SU-DHL-6 (cell line): ENCODE data around the gene ADGRD1.

Experiments
- H2AFZ ChIP-seq: fragments of 200-600 bp; sonication (generic); 2 replicates; pipeline ENCODE4 v1.6.1; 2014; ENCODE audit warnings: low read depth, mild to moderate bottlenecking, moderate library complexity, mixed read lengths, antibody characterized with exemption, low read length; ENCODE audit not compliant: severe bottlenecking
- H3F3A ChIP-seq: fragments of 200-600 bp; shearing (Covaris generic); 2 replicates; pipeline ENCODE4 v1.6.0; 2016; ENCODE audit warnings: antibody characterized with exemption, mild to moderate bottlenecking; ENCODE audit not compliant: insufficient read depth
- H3K27ac ChIP-seq: fragments of 200-600 bp; sonication (generic); 2 replicates; pipeline ENCODE4 v1.5.1; 2016; ENCODE audit warnings: low read depth, mild to moderate bottlenecking, low read length, moderate library complexity, mixed read lengths
- H3K27me3 ChIP-seq: fragments of 200-600 bp; sonication (generic), shearing (Covaris generic); 2 replicates; pipeline ENCODE4 v1.6.0; 2014; ENCODE audit warnings: mild to moderate bottlenecking, low read length
- H3K36me3 ChIP-seq: fragments of 200-600 bp; sonication (generic); 2 replicates; pipeline ENCODE4 v1.6.1; 2014; ENCODE audit warnings: mild to moderate bottlenecking, low read length, mixed read lengths
- H3K4me2 ChIP-seq: fragments of 300-600, 200-600 bp; shearing (Covaris generic), sonication (generic); 2 replicates; pipeline ENCODE4 v1.6.0; 2014; ENCODE audit warnings: low read length, low read depth, mild to moderate bottlenecking; ENCODE audit not compliant: poor library complexity, severe bottlenecking
- H3K4me3 ChIP-seq: fragments of 200-600 bp; sonication (generic); 2 replicates; pipeline ENCODE4 v1.5.1; 2014; ENCODE audit warnings: antibody characterized with exemption, low read length, mild to moderate bottlenecking, mixed read lengths; ENCODE audit not compliant: insufficient read depth, poor library complexity, severe bottlenecking
- H3K79me2 ChIP-seq: fragments of 200-600 bp; sonication (generic); 2 replicates; pipeline ENCODE4 v1.6.1; 2014; ENCODE audit warnings: mild to moderate bottlenecking, low read length, moderate library complexity; ENCODE audit not compliant: insufficient read depth
- H3K9ac ChIP-seq: fragments of 200-600 bp; sonication (generic); 2 replicates; pipeline ENCODE4 v1.7.0; 2014; ENCODE audit warnings: mild to moderate bottlenecking, low read length
- H3K9me2 ChIP-seq: fragments of 200-600 bp; sonication (generic); replicated peaks from 2 replicates; pipeline ENCODE4 v1.6.1; 2014; ENCODE audit warnings: low read length; ENCODE audit not compliant: insufficient read depth
- H3K9me3 ChIP-seq: fragments of 200-600 bp; sonication (generic); 2 replicates; pipeline ENCODE4 v1.6.1; 2014; ENCODE audit warnings: low read length, mixed read lengths; ENCODE audit not compliant: insufficient read depth
- H4K20me1 ChIP-seq: fragments of 200-600 bp; sonication (generic); 2 replicates; pipeline ENCODE4 v1.6.1; 2014; ENCODE audit warnings: low read depth, mild to moderate bottlenecking, antibody characterized with exemption, low read length, moderate library complexity, mixed read lengths
- EZH2phosphoT487 ChIP-seq: fragments of 200-600 bp; sonication (generic), shearing (Covaris generic); conservative IDR thresholded peaks from 2 replicates; pipeline ENCODE4 v1.6.1; 2018; ENCODE audit warnings: mild to moderate bottlenecking, antibody characterized with exemption, low read length, moderate library complexity, mixed read lengths
- TF ChIP-seq, protein P1 (sequence below): fragments of 200-600 bp; sonication (generic); IDR thresholded peaks from one replicate; pipeline ENCODE4 v1.5.1; 2017; ENCODE audit warnings: antibody characterized with exemption, mild to moderate bottlenecking, low read length, moderate library complexity; ENCODE audit not compliant: insufficient read depth, poor library complexity, severe bottlenecking

Gene ADGRD1

DNA sequence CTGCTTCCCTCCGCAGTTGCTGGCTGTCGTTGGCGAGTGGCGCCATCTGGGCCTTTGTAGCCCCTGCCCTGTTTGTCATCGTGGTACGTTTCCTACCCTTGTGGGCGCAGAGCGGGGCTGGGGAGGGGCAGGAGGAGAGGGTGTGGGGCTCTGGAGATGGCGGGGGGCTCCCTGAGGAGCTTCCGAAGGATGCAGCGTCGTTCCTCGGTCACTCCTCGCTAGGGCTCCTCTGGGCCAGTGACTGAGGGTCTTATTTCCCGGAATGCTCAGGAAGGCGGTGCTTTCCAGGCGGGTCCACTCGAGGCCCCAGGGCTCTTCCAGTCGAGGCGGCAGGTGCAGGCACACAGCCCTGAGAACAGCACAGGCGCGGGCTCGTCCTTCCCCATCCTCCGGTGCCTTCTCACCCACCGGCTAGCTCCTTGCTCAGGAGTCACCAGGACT lies 167.1 kb downstream of the ADGRD1 start:
- no peaks in the 10 kb centered on the region for H3F3A ChIP-seq
- H3K9ac ChIP-seq: no peak overlapping the region
- no peaks in the 10 kb centered on the region for H4K20me1 ChIP-seq
- H3K9me2 ChIP-seq: no peaks in the 10 kb centered on the region
- no peak overlapping the region for H3K4me2 ChIP-seq
- H3K27me3 ChIP-seq: no peaks in the 10 kb centered on the region
- TF ChIP-seq EZH2phosphoT487: no peak
- TF ChIP-seq, protein P1, sequence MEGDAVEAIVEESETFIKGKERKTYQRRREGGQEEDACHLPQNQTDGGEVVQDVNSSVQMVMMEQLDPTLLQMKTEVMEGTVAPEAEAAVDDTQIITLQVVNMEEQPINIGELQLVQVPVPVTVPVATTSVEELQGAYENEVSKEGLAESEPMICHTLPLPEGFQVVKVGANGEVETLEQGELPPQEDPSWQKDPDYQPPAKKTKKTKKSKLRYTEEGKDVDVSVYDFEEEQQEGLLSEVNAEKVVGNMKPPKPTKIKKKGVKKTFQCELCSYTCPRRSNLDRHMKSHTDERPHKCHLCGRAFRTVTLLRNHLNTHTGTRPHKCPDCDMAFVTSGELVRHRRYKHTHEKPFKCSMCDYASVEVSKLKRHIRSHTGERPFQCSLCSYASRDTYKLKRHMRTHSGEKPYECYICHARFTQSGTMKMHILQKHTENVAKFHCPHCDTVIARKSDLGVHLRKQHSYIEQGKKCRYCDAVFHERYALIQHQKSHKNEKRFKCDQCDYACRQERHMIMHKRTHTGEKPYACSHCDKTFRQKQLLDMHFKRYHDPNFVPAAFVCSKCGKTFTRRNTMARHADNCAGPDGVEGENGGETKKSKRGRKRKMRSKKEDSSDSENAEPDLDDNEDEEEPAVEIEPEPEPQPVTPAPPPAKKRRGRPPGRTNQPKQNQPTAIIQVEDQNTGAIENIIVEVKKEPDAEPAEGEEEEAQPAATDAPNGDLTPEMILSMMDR: no peak
- no peaks in the 10 kb centered on the region for H3K9me3 ChIP-seq
- no peak overlapping the region for H3K4me3 ChIP-seq
- H3K79me2 ChIP-seq: no peaks in the 10 kb centered on the region
- no peak overlapping the region for H3K27ac ChIP-seq
- no peaks in the 10 kb centered on the region for H3K36me3 ChIP-seq
- H2AFZ ChIP-seq: no peak overlapping the region

DNA sequence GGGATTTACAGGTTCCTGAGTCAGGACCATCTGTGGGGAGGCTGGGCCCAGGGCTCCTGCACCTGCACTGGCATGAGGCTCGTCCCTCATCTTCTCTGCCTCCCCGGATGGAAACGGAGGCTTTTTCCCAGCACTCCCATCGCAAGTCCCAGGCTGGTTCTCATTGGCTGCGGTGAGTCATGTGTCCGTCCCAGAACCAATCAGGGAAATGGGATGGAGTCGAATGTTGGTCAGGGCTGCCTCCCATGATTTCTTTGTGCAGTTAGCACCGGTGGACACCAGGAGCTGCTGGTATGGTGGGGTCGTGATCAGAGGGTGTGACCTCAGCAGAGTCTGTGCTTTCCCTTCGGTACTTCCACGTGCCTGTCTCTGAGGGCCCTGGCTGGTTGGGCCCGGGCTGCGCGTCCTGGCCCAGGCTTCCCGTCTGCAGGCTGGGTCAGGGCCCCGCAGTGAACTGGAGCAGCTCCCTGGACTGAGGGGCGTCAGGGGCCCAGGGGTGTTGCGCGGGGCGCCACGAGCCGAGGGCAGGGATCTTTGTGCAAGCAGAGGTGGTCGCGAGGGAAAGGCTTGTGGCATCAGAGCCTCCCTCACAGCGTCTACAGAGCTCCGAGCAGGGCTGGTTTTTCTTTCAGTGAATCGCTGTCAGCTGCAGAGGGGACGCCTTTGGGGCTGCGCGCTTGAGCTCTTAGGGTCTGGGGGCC lies 168.1 kb downstream of the ADGRD1 start:
- Histone ChIP-seq H3K79me2 (no peaks in the 10 kb centered on the region), H2AFZ (no peak overlapping the region), H3K4me3 (no peak overlapping the region), H3K4me2 (no peak overlapping the region), H3K9ac (no peak overlapping the region), H3K27ac (no peak overlapping the region), H3K9me3 (no peaks in the 10 kb centered on the region), H3K27me3 (no peaks in the 10 kb centered on the region), H3F3A (no peaks in the 10 kb centered on the region), H3K36me3 (no peaks in the 10 kb centered on the region), H4K20me1 (no peaks in the 10 kb centered on the region), H3K9me2 (no peaks in the 10 kb centered on the region)
- TF ChIP-seq EZH2phosphoT487: no peak
- TF ChIP-seq, protein P1: no peak

DNA sequence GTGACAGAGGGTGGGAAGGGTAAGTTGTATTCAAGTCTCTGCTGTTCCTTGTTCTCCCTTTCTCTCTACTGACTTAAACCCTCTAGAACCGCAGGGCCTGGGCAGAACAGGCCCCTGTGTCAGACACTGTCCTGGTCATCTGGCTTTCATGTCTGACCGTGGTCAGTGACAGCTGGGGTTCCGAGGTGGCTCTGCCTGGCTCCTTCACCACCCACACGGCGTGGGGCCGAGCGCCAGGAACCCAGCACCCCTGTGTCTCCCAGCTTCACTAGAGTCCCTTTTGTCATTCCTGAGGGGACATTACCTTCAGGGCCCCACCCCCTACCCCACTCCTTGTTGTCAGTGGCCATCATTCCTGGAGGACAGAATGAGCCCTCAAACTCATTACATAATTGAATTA lies 168.9 kb downstream of the ADGRD1 start:
- H3K4me2 ChIP-seq: no peak overlapping the region
- no peak overlapping the region for H2AFZ ChIP-seq
- H3K27ac ChIP-seq: no peak overlapping the region
- no peak overlapping the region for H3K9ac ChIP-seq
- H3K9me3 ChIP-seq: no peaks in the 10 kb centered on the region
- no peaks in the 10 kb centered on the region for H3K36me3 ChIP-seq
- no peaks in the 10 kb centered on the region for H4K20me1 ChIP-seq
- H3K9me2 ChIP-seq: no peaks in the 10 kb centered on the region
- TF ChIP-seq, protein P1: no peak
- TF ChIP-seq EZH2phosphoT487: no peak
- no peaks in the 10 kb centered on the region for H3K79me2 ChIP-seq
- no peaks in the 10 kb centered on the region for H3K27me3 ChIP-seq
- H3K4me3 ChIP-seq: no peak overlapping the region
- H3F3A ChIP-seq: no peaks in the 10 kb centered on the region
